Heart left ventricle (tissue), 16 donors: ENCODE results near the gene C12orf57. TPM values are rescaled to one million over a fixed set of nuclear protein-coding genes. Genes with fewer than 3 reads are reported as not detected.

Source experiments
- ATAC-seq, 4 donors: fragments of 200-7000 bp; cut with Tn5 transposase; one replicate each; pipeline ENCODE4 v1.9.1; 2020 to 2022; ENCODE audit warnings: moderate library complexity in 4 of 4, mild to moderate bottlenecking in 3 of 4, moderate number of reproducible peaks in 1 of 4
- DNase-seq, 5 donors: peaks; one replicate each; pipeline ENCODE4 v3.0.0-alpha.2; 2020
- H3K27ac ChIP-seq, 12 donors: fragments of 200-600 bp; sonication (generic) in 4 of 12; one replicate each; pipeline versions ENCODE4 v1.5.0 to v1.8.0; 2016 to 2022; ENCODE audit warnings: mild to moderate bottlenecking in 2 of 12
- H3K27me3 ChIP-seq, 9 donors: fragments of 200-600 bp; sonication (generic) in 2 of 9; one replicate each; pipeline versions ENCODE4 v1.5.1 to v1.8.0; 2016 to 2022; ENCODE audit warnings: mild to moderate bottlenecking in 3 of 9
- H3K36me3 ChIP-seq, 9 donors: fragments of 200-600 bp; sonication (generic) in 2 of 9; one replicate each; pipeline versions ENCODE4 v1.5.0 to v1.8.0; 2018 to 2022; ENCODE audit warnings: mild to moderate bottlenecking in 2 of 9
- H3K4me1 ChIP-seq, 12 donors: fragments of 200-600 bp; sonication (generic) in 4 of 12; one replicate each; pipeline versions ENCODE4 v1.5.0 to v1.8.0; 2016 to 2022; ENCODE audit warnings: mild to moderate bottlenecking in 3 of 12
- H3K4me3 ChIP-seq, 12 donors: fragments of 200-600 bp; sonication (generic) in 4 of 12; one replicate each; pipeline versions ENCODE4 v1.5.0 to v1.8.0; 2017 to 2022; ENCODE audit warnings: mild to moderate bottlenecking in 9 of 12, moderate library complexity in 4 of 12
- H3K9me3 ChIP-seq, 12 donors: fragments of 200-600 bp; sonication (generic) in 4 of 12; one replicate each; pipeline versions ENCODE4 v1.5.0 to v1.8.0; 2016 to 2022; ENCODE audit warnings: mild to moderate bottlenecking in 1 of 12
- CTCF ChIP-seq, 12 donors: fragments of 200-600 bp; sonication (generic) in 4 of 12; IDR thresholded peaks; one replicate each; pipeline versions ENCODE4 v1.5.0 to v1.8.0; 2018 to 2022; ENCODE audit warnings: antibody characterized with exemption in 12 of 12, mild to moderate bottlenecking in 5 of 12
- POLR2A ChIP-seq, 2 donors: fragments of 450-650 bp; IDR thresholded peaks; one replicate each; pipeline ENCODE4 v1.6.1; 2017; ENCODE audit warnings: antibody characterized with exemption in 2 of 2, mild to moderate bottlenecking in 2 of 2, moderate library complexity in 2 of 2
- WGBS, 4 donors: extraction: QIAGEN DNeasy Blood & Tissue Kit in 2 of 4; methylation state at CpG; one replicate each; pipeline versions ENCODE4 v1.1.5 to v1.1.7; 2013 to 2018; 5-methylcytosine and 5-hydroxymethylcytosine counted together
- intact Hi-C, 10 donors: fragments of 100-400 bp; cut with DNase I; formaldehyde crosslinking; loops; one replicate each; pipeline versions ENCODE4 v1.11.1 to v1.14.2; 2022
- microRNA counts, 2 donors: library from miRNA; unstranded; fragments of <30 nt; microRNA quantifications; one replicate each; lab custom pipeline; 2016
- microRNA-seq, 4 donors: library from miRNA; unstranded; fragments of <30 nt; microRNA quantifications; one replicate each; pipeline versions ENCODE4 to v1.2.0, GENCODE V29; 2017 to 2020
- polyA plus RNA-seq, 2 donors: library from polyadenylated mRNA; stranded (reverse); fragments of 200-250 nt; gene quantifications; one replicate each; pipeline ENCODE4 v1.2.3, GENCODE V29; 2013
- total RNA-seq, 9 donors: library from RNA; depleted of rRNA in 2 of 9; stranded (reverse); fragments of >200 nt in 2 of 9; fragmentation: NEBNext Ultra II Directional in 3 of 9; extraction: Animal tissue kit (Norgen Biotek cat#: 25700) in 3 of 9; gene quantifications; one replicate each; pipeline versions ENCODE4 v1.1.0 to v1.2.4, GENCODE V29; 2016 to 2023
- donor health status: ischemic (EF 13 %, LVEDD 7.1; RV severe dilation, severe dysfunction).
- donor health status: healthy with polysubstance abuse.
- donor health status: DM: no; HTN: yes; CAD: no.
- donor health status: DM: no; HTN: no; CAD: no.
- donor health status: ischemic (EF 25% LVEDD 6.9; RV normal size, moderate dysfunction).
- donor health status: ischemic (EF 25% LVEDD 5.7; RV mildly dilated, moderate dysfunction).
- donor health status: healthy.
- donor health status: DM: yes; HTN: yes; CAD: no.
- donor health status: ischemic (EF 35%, LVEDD 5.7; RV mildly dilated, moderate dysfunction).
- donor health status: nonischemic (EF 11% LVEDD 7.7; RV severe dilation, severe dysfunction).
- donor health status: DM: yes; HTN: yes; CAD: no.
- donor health status: PGD.
- donor health status: ischemic (EF 29% LVEDD 5.4; RV normal size, mild dysfunction).
- donor health status: nonischemic (EF 23%, LVEDD 6.1; RV moderate dilation, normal function).

C12orf57 gene
- total and polyA plus RNA-seq, 11 donors: 108 to 460 (median 187) TPM

GRCh38 chr12:6987956-6988553 is 44.2 kb downstream of the C12orf57 start:
- H3K4me1 ChIP-seq: peaks cover 0 to 5% (median 0%) of the 10 kb centered on the region in 12 donors
- intact Hi-C loops: no loop called here
- no peaks in the 10 kb centered on the region for H3K9me3 ChIP-seq
- no peak overlapping the region for H3K4me3 ChIP-seq
- TF ChIP-seq CTCF (IDR thresholded peaks at IDR 0.05) (no peak), POLR2A (IDR thresholded peaks at IDR 0.05) (no peak)
- DNase-seq: no peak
- ATAC-seq: no peak
- peaks cover 0 to 67% (median 40%) of the 10 kb centered on the region in 9 donors for H3K36me3 ChIP-seq
- WGBS, 4 donors: 84 to 95% (median 91%) methylated on average over 11 of the region's 11 CpGs
- no peaks in the 10 kb centered on the region for H3K27me3 ChIP-seq
- peak overlapping the region in 1 of 12 donors; percentile 69 for H3K27ac ChIP-seq

MicroRNAs encoded within 50 kb of the gene (microRNA counts, 767-probe panel; counts per million panel counts)
- microRNA hsa-miR-141-3p (lab: Ali Mortazavi, UCI): 1,763 to 1,924 counts per million in 2 donors
- 71.6 to 758 counts per million in 2 donors for microRNA hsa-miR-200c-3p (lab: Ali Mortazavi, UCI)

Small RNA genes within 50 kb of the gene (microRNA-seq; reads per million reads assigned to microRNA genes)
- gene MIR141 (0 to 4.2 (median 1.1) reads per million in 4 donors), gene MIR200C (8.1 to 75.2 (median 36.2) reads per million in 4 donors)

Other genes starting within 250 kb of the C12orf57 start
- gene PIANP, start 243.2 kb upstream of the C12orf57 start, total RNA-seq: under 1 TPM in 3 of 9 donors, not detected in 6; 0.11 to 0.32 (median 0.22) TPM
- under 1 TPM; 0.15 to 0.28 TPM for gene PIANP, start 243.2 kb upstream of the C12orf57 start, polyA plus RNA-seq
- 10 to 100 TPM; 56.7 to 96.4 (median 82.6) TPM for gene COPS7A, start 220.0 kb upstream of the C12orf57 start, total RNA-seq
- 100 to 1,000 TPM in 1 of 2 donors, 10 to 100 TPM in 1; 54.1 to 108 TPM for gene COPS7A, start 220.0 kb upstream of the C12orf57 start, polyA plus RNA-seq
- gene MLF2, start 190.9 kb upstream of the C12orf57 start, total RNA-seq: 100 to 1,000 TPM; 126 to 207 (median 152) TPM
- 100 to 1,000 TPM; 136 to 231 TPM for gene MLF2, start 190.9 kb upstream of the C12orf57 start, polyA plus RNA-seq
- gene PTMS, start 177.7 kb upstream of the C12orf57 start, total RNA-seq: 100 to 1,000 TPM in 5 of 9 donors, 10 to 100 TPM in 4; 72.9 to 227 (median 100) TPM
- gene PTMS, start 177.7 kb upstream of the C12orf57 start, polyA plus RNA-seq: 100 to 1,000 TPM; 274 to 331 TPM
- 1 to 10 TPM in 2 of 9 donors, under 1 TPM in 3, not detected in 4; 0.10 to 1.5 (median 0.43) TPM for gene LAG3, start 171.5 kb upstream of the C12orf57 start, total RNA-seq
- gene LAG3, start 171.5 kb upstream of the C12orf57 start, polyA plus RNA-seq: under 1 TPM; 0.03 to 0.34 TPM
- 10 to 100 TPM in 2 of 9 donors, 1 to 10 TPM in 7; 3.0 to 71.9 (median 5.4) TPM for gene CD4, start 154.5 kb upstream of the C12orf57 start, total RNA-seq
- 1 to 10 TPM; 1.1 to 3.2 TPM for gene CD4, start 154.5 kb upstream of the C12orf57 start, polyA plus RNA-seq
- 1 to 10 TPM; 1.8 to 5.2 (median 2.9) TPM for gene GPR162, start 122.2 kb upstream of the C12orf57 start, total RNA-seq
- 1 to 10 TPM; 4.4 to 7.7 TPM for gene GPR162, start 122.2 kb upstream of the C12orf57 start, polyA plus RNA-seq
- 10 to 100 TPM in 7 of 9 donors, 1 to 10 TPM in 2; 4.2 to 26.7 (median 16.6) TPM for gene P3H3, start 115.6 kb upstream of the C12orf57 start, total RNA-seq
- 10 to 100 TPM; 11.5 to 29.9 TPM for gene P3H3, start 115.6 kb upstream of the C12orf57 start, polyA plus RNA-seq
- gene GNB3, start 103.1 kb upstream of the C12orf57 start, total RNA-seq: 10 to 100 TPM in 2 of 9 donors, 1 to 10 TPM in 6, under 1 TPM in 1; 0.64 to 12.4 (median 6.2) TPM
- 1 to 10 TPM; 1.9 to 6.2 TPM for gene GNB3, start 103.1 kb upstream of the C12orf57 start, polyA plus RNA-seq
- gene CDCA3, start 92.7 kb upstream of the C12orf57 start, total RNA-seq: 1 to 10 TPM in 1 of 9 donors, under 1 TPM in 7, not detected in 1; 0.44 to 8.3 (median 0.96) TPM
- under 1 TPM; 0.42 to 0.65 TPM for gene CDCA3, start 92.7 kb upstream of the C12orf57 start, polyA plus RNA-seq
- gene USP5, start 91.9 kb upstream of the C12orf57 start, total RNA-seq: 10 to 100 TPM; 42.0 to 96.8 (median 61.6) TPM
- gene USP5, start 91.9 kb upstream of the C12orf57 start, polyA plus RNA-seq: 10 to 100 TPM; 23.4 to 52.8 TPM
- 1,000 to 10,000 TPM in 1 of 9 donors, 100 to 1,000 TPM in 8; 600 to 1,024 (median 730) TPM for gene TPI1, start 76.5 kb upstream of the C12orf57 start, total RNA-seq
- gene TPI1, start 76.5 kb upstream of the C12orf57 start, polyA plus RNA-seq: 1,000 to 10,000 TPM in 1 of 2 donors, 100 to 1,000 TPM in 1; 648 to 1,605 TPM
- 1 to 10 TPM; 2.3 to 6.6 (median 3.1) TPM for gene SPSB2, start 70.7 kb upstream of the C12orf57 start, total RNA-seq
- 1 to 10 TPM; 4.4 to 4.6 TPM for gene SPSB2, start 70.7 kb upstream of the C12orf57 start, polyA plus RNA-seq
- gene LRRC23, start 39.2 kb upstream of the C12orf57 start, total RNA-seq: 10 to 100 TPM in 5 of 9 donors, 1 to 10 TPM in 4; 8.2 to 15.1 (median 10.3) TPM
- 10 to 100 TPM; 14.8 to 15.3 TPM for gene LRRC23, start 39.2 kb upstream of the C12orf57 start, polyA plus RNA-seq
- 10 to 100 TPM in 6 of 9 donors, 1 to 10 TPM in 3; 4.6 to 30.9 (median 11.6) TPM for gene ENO2, start 29.4 kb upstream of the C12orf57 start, total RNA-seq
- 10 to 100 TPM; 10.4 to 22.1 TPM for gene ENO2, start 29.4 kb upstream of the C12orf57 start, polyA plus RNA-seq
- 10 to 100 TPM; 38.4 to 82.9 (median 67.2) TPM for gene ATN1, start 16.1 kb upstream of the C12orf57 start, total RNA-seq
- gene ATN1, start 16.1 kb upstream of the C12orf57 start, polyA plus RNA-seq: 10 to 100 TPM; 61.3 to 65.6 TPM
- not detected for gene RNU7-1, start 206 bp upstream of the C12orf57 start, total RNA-seq
- gene RNU7-1, start 206 bp upstream of the C12orf57 start, polyA plus RNA-seq: not detected
- gene PTPN6, start 7.3 kb downstream of the C12orf57 start, total RNA-seq: 10 to 100 TPM in 2 of 9 donors, 1 to 10 TPM in 7; 3.5 to 63.2 (median 5.9) TPM
- gene PTPN6, start 7.3 kb downstream of the C12orf57 start, polyA plus RNA-seq: 1 to 10 TPM; 6.6 to 6.7 TPM
- gene PHB2, start 26.6 kb downstream of the C12orf57 start, total RNA-seq: 100 to 1,000 TPM; 128 to 189 (median 152) TPM
- gene PHB2, start 26.6 kb downstream of the C12orf57 start, polyA plus RNA-seq: 100 to 1,000 TPM; 112 to 192 TPM
- gene EMG1, start 26.9 kb downstream of the C12orf57 start, total RNA-seq: 10 to 100 TPM; 24.2 to 43.1 (median 35.9) TPM
- gene EMG1, start 26.9 kb downstream of the C12orf57 start, polyA plus RNA-seq: 10 to 100 TPM; 23.0 to 38.2 TPM
- gene LPCAT3, start 74.5 kb downstream of the C12orf57 start, total RNA-seq: 10 to 100 TPM; 19.9 to 66.3 (median 46.8) TPM
- 10 to 100 TPM; 26.9 to 43.4 TPM for gene LPCAT3, start 74.5 kb downstream of the C12orf57 start, polyA plus RNA-seq
- 100 to 1,000 TPM in 2 of 9 donors, 10 to 100 TPM in 7; 31.9 to 247 (median 74.2) TPM for gene C1S, start 116.7 kb downstream of the C12orf57 start, total RNA-seq
- gene C1S, start 116.7 kb downstream of the C12orf57 start, polyA plus RNA-seq: 10 to 100 TPM; 30.1 to 36.4 TPM
- gene C1R, start 148.4 kb downstream of the C12orf57 start, total RNA-seq: 100 to 1,000 TPM in 5 of 9 donors, 10 to 100 TPM in 4; 42.6 to 343 (median 107) TPM
- gene C1R, start 148.4 kb downstream of the C12orf57 start, polyA plus RNA-seq: 10 to 100 TPM; 49.1 to 98.5 TPM
- gene C1RL, start 165.2 kb downstream of the C12orf57 start, total RNA-seq: 10 to 100 TPM in 3 of 9 donors, 1 to 10 TPM in 6; 5.4 to 27.1 (median 7.9) TPM
- 1 to 10 TPM; 7.9 to 9.8 TPM for gene C1RL, start 165.2 kb downstream of the C12orf57 start, polyA plus RNA-seq
- 1 to 10 TPM in 1 of 9 donors, under 1 TPM in 1, not detected in 7; 0.86 to 2.1 TPM for gene RBP5, start 184.9 kb downstream of the C12orf57 start, total RNA-seq
- gene RBP5, start 184.9 kb downstream of the C12orf57 start, polyA plus RNA-seq: under 1 TPM; 0.34 to 0.94 TPM
- gene CLSTN3, start 186.3 kb downstream of the C12orf57 start, total RNA-seq: 10 to 100 TPM in 2 of 9 donors, 1 to 10 TPM in 7; 3.3 to 18.7 (median 4.1) TPM
- gene CLSTN3, start 186.3 kb downstream of the C12orf57 start, polyA plus RNA-seq: 1 to 10 TPM; 3.1 to 4.2 TPM
- 10 to 100 TPM; 24.9 to 40.1 (median 29.9) TPM for gene PEX5, start 245.7 kb downstream of the C12orf57 start, total RNA-seq
- gene PEX5, start 245.7 kb downstream of the C12orf57 start, polyA plus RNA-seq: 10 to 100 TPM in 1 of 2 donors, 1 to 10 TPM in 1; 9.7 to 45.9 TPM